Measurements from ENCODE around the gene IGF2R.

GRCh38 chr6:159959165-159959975 is 9.5 kb upstream of the IGF2R start:
- no peak for TF ChIP-seq CTCF (IDR thresholded peaks at IDR 0.05)
- TF ChIP-seq EZH2 (IDR thresholded peaks at IDR 0.05), result no peak
- TF ChIP-seq EZH2phosphoT487 (IDR thresholded peaks at IDR 0.05), result no peak

Data from neural progenitor cell (in vitro differentiated cells).